IPS-18a (cell line): ENCODE measurements around the gene ASTN2.

Source experiments
- H3K27ac ChIP-seq: one replicate; pipeline ENCODE4 v1.5.1; 2013; ENCODE audit warnings: low read length
- H3K27me3 ChIP-seq: one replicate; pipeline ENCODE4 v1.6.1; 2013; ENCODE audit warnings: mild to moderate bottlenecking, low read length; ENCODE audit not compliant: control insufficient read depth, insufficient read depth
- H3K36me3 ChIP-seq: one replicate; pipeline ENCODE4 v1.6.1; 2013; ENCODE audit warnings: low read depth, low read length; ENCODE audit not compliant: control insufficient read depth
- H3K4me1 ChIP-seq: one replicate; pipeline ENCODE4 v1.6.1; 2013; ENCODE audit warnings: low read depth, low read length; ENCODE audit not compliant: control insufficient read depth
- H3K4me3 ChIP-seq: one replicate; pipeline ENCODE4 v1.5.1; 2013; ENCODE audit warnings: low read length
- H3K9ac ChIP-seq: one replicate; pipeline ENCODE4 v1.6.1; 2013; ENCODE audit warnings: mild to moderate bottlenecking, low read length, moderate library complexity
- H3K9me3 ChIP-seq: one replicate; pipeline ENCODE4 v1.6.1; 2013; ENCODE audit warnings: low read depth, low read length; ENCODE audit not compliant: control insufficient read depth

The ASTN2 gene

DNA sequence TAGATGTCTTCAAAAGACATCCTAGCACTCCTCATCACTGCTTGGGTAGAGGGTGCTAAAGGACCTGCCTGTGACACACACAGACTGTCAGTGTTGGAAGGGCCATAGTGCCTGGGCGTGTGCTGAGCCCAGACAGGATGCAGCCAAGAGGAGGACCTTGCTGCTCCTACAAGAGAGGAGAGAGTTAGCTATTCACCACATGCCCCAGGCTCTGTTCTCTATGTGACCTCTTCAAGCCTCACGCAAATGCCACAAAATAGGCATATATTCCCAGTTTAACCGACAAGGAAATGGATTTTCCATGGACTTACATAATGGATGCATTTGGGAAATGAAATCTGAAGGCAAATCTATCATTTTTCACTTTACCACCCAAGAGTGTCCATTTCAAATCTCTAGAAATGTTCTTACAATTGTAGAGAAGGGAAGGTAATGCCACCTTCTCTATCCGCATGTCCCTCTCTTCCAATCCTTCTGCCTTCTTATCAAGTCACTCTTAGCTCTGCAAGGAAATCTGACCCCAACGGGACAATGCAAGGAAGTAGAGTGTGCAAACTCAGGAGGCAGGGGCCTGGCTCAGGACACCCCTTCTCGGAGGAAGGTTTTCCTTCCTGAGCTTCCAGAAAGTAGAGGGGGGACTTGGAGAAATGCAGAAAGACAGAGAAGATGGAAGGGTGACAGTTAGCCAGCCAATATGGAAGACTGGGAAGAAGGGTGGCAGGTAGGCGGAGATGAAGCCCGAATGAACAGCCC, 678.3 kb downstream of the ASTN2 start:
- no peaks in the 10 kb centered on the region for H3K9me3 ChIP-seq
- no peak overlapping the region for H3K9ac ChIP-seq
- no peaks in the 10 kb centered on the region for H3K27me3 ChIP-seq
- H3K27ac ChIP-seq, result no peak overlapping the region
- H3K36me3 ChIP-seq, result no peaks in the 10 kb centered on the region
- H3K4me3 ChIP-seq, result no peak overlapping the region
- H3K4me1 ChIP-seq, result peaks cover 8% of the 10 kb centered on the region

DNA sequence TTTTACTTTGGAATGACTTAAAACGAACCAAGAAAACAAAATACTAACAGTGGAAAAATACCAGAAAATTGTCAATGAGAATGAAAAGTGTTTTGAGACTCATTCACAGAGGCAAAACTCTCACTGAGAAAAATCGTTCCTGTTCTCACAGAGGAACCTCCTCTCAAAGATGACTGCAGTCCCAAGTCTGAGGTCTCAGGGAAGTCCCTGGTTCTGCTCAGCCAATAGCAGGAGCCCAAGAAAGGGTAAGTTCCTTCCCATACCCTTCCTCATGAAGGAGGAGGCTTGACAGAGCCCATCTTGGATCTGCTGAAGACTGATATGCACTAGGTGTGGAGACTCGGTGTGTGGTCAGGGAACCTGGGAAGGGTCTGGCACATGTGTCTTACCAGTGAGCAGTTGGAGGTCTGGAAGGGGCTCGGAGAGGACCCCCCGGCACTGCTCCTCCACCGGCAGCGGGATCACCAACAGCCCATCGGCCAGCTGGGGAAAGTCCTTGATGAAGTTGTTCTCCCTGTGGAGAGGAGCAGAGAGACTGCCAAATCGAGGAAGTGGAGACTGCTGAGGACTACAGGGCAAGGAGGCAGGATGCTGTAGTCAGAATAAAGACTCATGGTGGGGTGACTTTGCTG, 681.7 kb downstream of the ASTN2 start:
- Histone ChIP-seq H3K4me3 (no peak overlapping the region), H3K4me1 (no peaks in the 10 kb centered on the region), H3K9me3 (no peaks in the 10 kb centered on the region), H3K27me3 (no peaks in the 10 kb centered on the region), H3K9ac (no peak overlapping the region), H3K36me3 (no peaks in the 10 kb centered on the region), H3K27ac (no peak overlapping the region)

GRCh38 chr9:116726602-116727001, 688.3 kb downstream of the ASTN2 start:
- H3K36me3 ChIP-seq, result no peaks in the 10 kb centered on the region
- no peak overlapping the region for H3K9ac ChIP-seq
- no peaks in the 10 kb centered on the region for H3K4me1 ChIP-seq
- H3K9me3 ChIP-seq, result no peaks in the 10 kb centered on the region
- H3K27me3 ChIP-seq, result no peaks in the 10 kb centered on the region
- no peak overlapping the region for H3K4me3 ChIP-seq
- no peak overlapping the region for H3K27ac ChIP-seq

DNA sequence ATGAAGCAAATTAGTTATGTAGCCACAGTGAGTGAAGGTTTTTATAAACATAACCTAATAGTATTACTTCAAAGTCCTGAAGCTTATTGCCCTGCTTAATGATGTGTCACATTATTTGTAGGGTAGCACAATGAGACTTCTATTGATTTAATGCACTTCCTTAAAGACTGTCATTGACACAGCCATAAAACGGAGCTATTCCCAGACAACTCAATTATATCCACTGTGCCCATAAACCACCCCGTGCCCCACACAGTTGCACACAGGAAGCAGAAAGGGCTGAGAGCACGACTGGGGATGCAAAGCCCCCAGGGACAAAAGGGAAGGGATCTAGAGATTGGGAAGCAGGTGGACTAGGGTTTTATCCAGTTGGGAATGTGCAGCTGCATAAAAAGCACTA, 690.7 kb downstream of the ASTN2 start:
- Histone ChIP-seq H3K4me3 (no peak overlapping the region), H3K27ac (no peak overlapping the region), H3K36me3 (no peaks in the 10 kb centered on the region), H3K9me3 (no peaks in the 10 kb centered on the region), H3K9ac (no peak overlapping the region), H3K27me3 (no peaks in the 10 kb centered on the region), H3K4me1 (no peaks in the 10 kb centered on the region)

DNA sequence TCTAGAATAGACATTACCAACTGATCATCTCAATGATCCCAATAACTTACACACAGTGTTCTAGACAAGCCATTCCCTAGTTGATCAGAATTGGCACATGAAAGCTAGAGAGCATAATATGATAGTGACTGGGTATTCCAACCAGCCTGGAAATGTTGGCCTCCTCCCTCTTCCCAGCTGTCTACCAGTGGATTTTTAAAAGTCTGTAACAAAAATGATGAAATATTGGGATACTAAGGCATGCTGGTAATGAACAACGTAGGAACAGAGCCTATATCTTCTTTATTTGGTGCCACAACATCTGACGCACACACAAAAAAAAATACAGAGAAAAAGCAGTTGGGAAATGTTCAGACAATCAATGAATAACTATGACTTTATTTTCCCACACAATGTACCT, 692.9 kb downstream of the ASTN2 start:
- Histone ChIP-seq H3K4me1 (no peaks in the 10 kb centered on the region), H3K27me3 (no peaks in the 10 kb centered on the region), H3K27ac (no peak overlapping the region), H3K36me3 (no peaks in the 10 kb centered on the region), H3K4me3 (no peak overlapping the region), H3K9me3 (no peaks in the 10 kb centered on the region), H3K9ac (no peak overlapping the region)

GRCh38 chr9:116721411-116721810, 693.4 kb downstream of the ASTN2 start:
- Histone ChIP-seq H3K9ac (no peak overlapping the region), H3K4me1 (no peaks in the 10 kb centered on the region), H3K9me3 (no peaks in the 10 kb centered on the region), H3K27ac (no peak overlapping the region), H3K27me3 (no peaks in the 10 kb centered on the region), H3K36me3 (no peaks in the 10 kb centered on the region), H3K4me3 (no peak overlapping the region)

- Histone ChIP-seq H3K9ac (no peak overlapping the region), H3K4me3 (no peak overlapping the region), H3K9me3 (no peaks in the 10 kb centered on the region), H3K36me3 (no peaks in the 10 kb centered on the region), H3K27ac (no peak overlapping the region), H3K27me3 (no peaks in the 10 kb centered on the region), H3K4me1 (peaks cover 6% of the 10 kb centered on the region)
Observed at GRCh38 chr9:116720111-116720510, 694.7 kb downstream of the ASTN2 start.

GRCh38 chr9:116718111-116718510, 696.7 kb downstream of the ASTN2 start:
- peaks cover 12% of the 10 kb centered on the region for H3K4me1 ChIP-seq
- no peak overlapping the region for H3K27ac ChIP-seq
- H3K9me3 ChIP-seq, result no peaks in the 10 kb centered on the region
- H3K4me3 ChIP-seq, result no peak overlapping the region
- no peaks in the 10 kb centered on the region for H3K27me3 ChIP-seq
- no peaks in the 10 kb centered on the region for H3K36me3 ChIP-seq
- no peak overlapping the region for H3K9ac ChIP-seq

- Histone ChIP-seq H3K4me1 (peaks cover 12% of the 10 kb centered on the region), H3K27ac (no peak overlapping the region), H3K36me3 (no peaks in the 10 kb centered on the region), H3K9me3 (no peaks in the 10 kb centered on the region), H3K9ac (no peak overlapping the region), H3K27me3 (no peaks in the 10 kb centered on the region), H3K4me3 (no peak overlapping the region)
Observed at GRCh38 chr9:116717150-116717549, 697.7 kb downstream of the ASTN2 start.

GRCh38 chr9:116716438-116716837, 698.4 kb downstream of the ASTN2 start:
- no peaks in the 10 kb centered on the region for H3K9me3 ChIP-seq
- H3K4me3 ChIP-seq, result no peak overlapping the region
- H3K27me3 ChIP-seq, result no peaks in the 10 kb centered on the region
- H3K4me1 ChIP-seq, result peaks cover 12% of the 10 kb centered on the region
- H3K9ac ChIP-seq, result no peak overlapping the region
- H3K27ac ChIP-seq, result no peak overlapping the region
- no peaks in the 10 kb centered on the region for H3K36me3 ChIP-seq

DNA sequence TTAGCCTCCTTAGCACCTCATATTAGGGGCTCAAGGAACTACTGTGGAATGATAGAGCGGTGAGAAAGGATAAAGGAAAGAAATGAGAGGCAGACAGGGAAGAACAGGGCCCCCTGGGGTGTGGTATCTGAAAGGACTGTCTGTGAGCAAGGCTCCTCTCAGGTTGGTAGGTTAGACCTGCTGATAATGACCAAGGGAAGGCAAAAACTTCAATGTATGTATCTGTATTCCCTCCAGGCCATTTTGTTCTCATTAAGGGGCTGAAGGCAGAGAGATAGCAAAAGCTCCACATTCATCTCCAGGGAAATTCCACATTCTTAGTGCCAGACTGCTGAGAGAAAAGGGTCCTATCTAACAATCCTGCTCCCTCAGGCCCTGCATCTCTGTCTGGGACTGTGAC, 699.1 kb downstream of the ASTN2 start:
- H3K9me3 ChIP-seq, result no peaks in the 10 kb centered on the region
- H3K36me3 ChIP-seq, result no peaks in the 10 kb centered on the region
- H3K27me3 ChIP-seq, result no peaks in the 10 kb centered on the region

DNA sequence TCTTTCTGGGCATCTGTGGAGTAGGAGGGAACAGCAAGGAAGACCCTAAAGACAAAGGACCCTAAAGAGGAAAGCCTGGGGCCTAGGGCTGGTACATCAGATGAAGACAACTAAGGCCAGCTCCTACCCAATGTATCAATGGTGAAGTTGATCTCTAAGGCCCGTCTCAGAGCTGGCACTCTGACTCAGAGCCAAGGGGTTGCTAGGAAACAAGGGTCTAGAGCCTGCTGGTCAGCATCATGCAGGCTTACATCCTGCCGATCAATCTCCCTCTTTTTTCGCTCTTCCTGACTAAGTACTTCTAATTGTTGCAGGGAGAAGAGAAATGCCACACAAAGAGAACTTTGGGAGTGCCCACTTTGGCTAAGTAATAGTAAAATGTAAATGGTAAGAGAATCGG, 701.6 kb downstream of the ASTN2 start:
- no peaks in the 10 kb centered on the region for H3K36me3 ChIP-seq
- peaks cover 12% of the 10 kb centered on the region for H3K4me1 ChIP-seq
- no peak overlapping the region for H3K4me3 ChIP-seq
- no peak overlapping the region for H3K27ac ChIP-seq
- no peak overlapping the region for H3K9ac ChIP-seq
- no peaks in the 10 kb centered on the region for H3K9me3 ChIP-seq
- no peaks in the 10 kb centered on the region for H3K27me3 ChIP-seq

More for the DNA sequence above, 699.1 kb downstream of the ASTN2 start:
- H3K27ac ChIP-seq, result no peak overlapping the region
- H3K4me3 ChIP-seq, result no peak overlapping the region
- H3K4me1 ChIP-seq, result peaks cover 12% of the 10 kb centered on the region
- H3K9ac ChIP-seq, result no peak overlapping the region
